Measurements from ENCODE around the gene CAPNS2. TPM values are rescaled to one million over a fixed set of nuclear protein-coding genes. Genes with fewer than 3 reads are reported as not detected.

Gene CAPNS2
- total RNA-seq, 2 donors from 2014 or later: 0.35 TPM; not detected in 1

GRCh38 chr16:55559933-55560516 lies 6.5 kb upstream of the CAPNS2 start:
- Histone ChIP-seq H3K36me3 (no peaks in the 10 kb centered on the region), H3K4me3 (no peak overlapping the region), H3K4me1 (peaks cover 0 to 12% of the 10 kb centered on the region in 2 donors), H3K27ac (no peak overlapping the region), H3K9me3 (no peaks in the 10 kb centered on the region), H3K27me3 (no peaks in the 10 kb centered on the region)
- no peak for DNase-seq (ENCODE audit: low spot score)
- no peak for TF ChIP-seq CTCF (IDR thresholded peaks at IDR 0.05)

GRCh38 chr16:55561319-55561848 lies 5.1 kb upstream of the CAPNS2 start:
- H3K4me3 ChIP-seq: no peak overlapping the region
- no peaks in the 10 kb centered on the region for H3K27me3 ChIP-seq
- H3K9me3 ChIP-seq: no peaks in the 10 kb centered on the region
- H3K36me3 ChIP-seq: no peaks in the 10 kb centered on the region
- DNase-seq (ENCODE audit: low spot score): no peak
- peaks cover 0 to 12% of the 10 kb centered on the region in 2 donors for H3K4me1 ChIP-seq
- TF ChIP-seq CTCF (IDR thresholded peaks at IDR 0.05): no peak
- no peak overlapping the region for H3K27ac ChIP-seq

- Histone ChIP-seq H3K27ac (no peak overlapping the region), H3K27me3 (no peaks in the 10 kb centered on the region), H3K4me1 (peaks cover 0 to 19% of the 10 kb centered on the region in 2 donors), H3K36me3 (no peaks in the 10 kb centered on the region), H3K9me3 (no peaks in the 10 kb centered on the region), H3K4me3 (no peak overlapping the region)
- no peak for DNase-seq (ENCODE audit: low spot score)
- TF ChIP-seq CTCF (IDR thresholded peaks at IDR 0.05): no peak
These were observed 3.5 kb upstream of the CAPNS2 start for GRCh38 chr16:55562936-55563335.

- Histone ChIP-seq H3K9me3 (no peaks in the 10 kb centered on the region), H3K36me3 (no peaks in the 10 kb centered on the region), H3K27ac (no peak overlapping the region), H3K27me3 (no peaks in the 10 kb centered on the region), H3K4me3 (no peak overlapping the region), H3K4me1 (peaks cover 0 to 19% of the 10 kb centered on the region in 2 donors)
- TF ChIP-seq CTCF (IDR thresholded peaks at IDR 0.05): no peak
- no peak for DNase-seq (ENCODE audit: low spot score)
These were observed 2.7 kb upstream of the CAPNS2 start for GRCh38 chr16:55563797-55564196.

- peaks cover 0 to 14% of the 10 kb centered on the region in 2 donors for H3K4me1 ChIP-seq
- no peak for TF ChIP-seq CTCF (IDR thresholded peaks at IDR 0.05)
These were observed 1.4 kb upstream of the CAPNS2 start for GRCh38 chr16:55565086-55565485.

GRCh38 chr16:55567382-55567781 lies 898 bp downstream of the CAPNS2 start:
- H3K27ac ChIP-seq: no peak overlapping the region
- H3K27me3 ChIP-seq: no peaks in the 10 kb centered on the region
- no peak for TF ChIP-seq CTCF (IDR thresholded peaks at IDR 0.05)
- H3K36me3 ChIP-seq: no peaks in the 10 kb centered on the region
- H3K4me3 ChIP-seq: no peak overlapping the region
- no peaks in the 10 kb centered on the region for H3K9me3 ChIP-seq
- H3K4me1 ChIP-seq: peaks cover 0 to 14% of the 10 kb centered on the region in 2 donors
- no peak for DNase-seq (ENCODE audit: low spot score)

More at GRCh38 chr16:55565086-55565485, 1.4 kb upstream of the CAPNS2 start:
- Histone ChIP-seq H3K27me3 (no peaks in the 10 kb centered on the region), H3K36me3 (no peaks in the 10 kb centered on the region), H3K4me3 (no peak overlapping the region), H3K9me3 (no peaks in the 10 kb centered on the region), H3K27ac (no peak overlapping the region)
- no peak for DNase-seq (ENCODE audit: low spot score)

Measured in right atrium auricular region (tissue), 2 donors.